ENCODE results near the gene SIRT2. TPM values are rescaled to one million over a fixed set of nuclear protein-coding genes. Genes with fewer than 3 reads are reported as not detected.

Gene SIRT2
- total and polyA plus RNA-seq, 2 of the 8 experiments (the other 6 are each of a cell fraction or from before 2014, with no cell fraction given): 6.5 to 10.0 TPM

DNA sequence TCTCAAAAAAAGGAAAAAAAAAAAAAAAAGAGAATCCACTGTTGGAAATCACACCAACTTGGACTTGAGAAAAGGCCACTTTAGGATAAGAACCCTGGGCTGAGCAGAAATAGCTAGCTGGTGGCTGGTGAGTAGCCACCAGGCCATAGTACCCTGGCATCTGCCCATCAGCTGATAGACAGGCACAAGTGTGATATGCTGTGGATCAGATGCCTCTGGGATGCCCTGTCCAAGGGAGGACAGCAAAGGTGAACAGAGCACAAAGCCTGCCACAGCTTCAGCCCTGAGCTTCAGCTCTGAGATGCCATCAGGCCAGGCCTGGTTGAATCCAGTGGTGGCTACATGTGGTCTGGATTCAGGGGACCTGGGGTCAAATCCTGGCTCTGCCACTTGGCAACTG is 8.7 kb downstream of the SIRT2 start:
- no peak overlapping the region for H4K91ac ChIP-seq (replicated peaks; ENCODE audit: insufficient read length, low read length)
- no peak for DNase-seq (ENCODE audit: low read depth in 1 of 2, low spot score in 2 of 2)
- H3K56ac ChIP-seq (replicated peaks; ENCODE audit: insufficient read length, low read depth, low read length): no peak overlapping the region
- no peak for FAIRE-seq
- H3K4me2 ChIP-seq (ENCODE audit: insufficient read depth in 1 of 2, low read depth in 2 of 2, low read length in 2 of 2): no peak overlapping the region
- 0 out of 7 replicates have a peak overlapping the region, but pooled peaks of 1 of the 4 experiments have one; percentile 24 for H3K9ac ChIP-seq (replicated peaks in 1 of 4; ENCODE audit: extremely low read depth in 1 of 4, low read depth in 3 of 4, low read length in 3 of 4)
- H3K4ac ChIP-seq (replicated peaks; ENCODE audit: insufficient read length, low read depth, low read length): no peak overlapping the region
- no peak overlapping the region for H2BK5ac ChIP-seq (ENCODE audit: low read depth, low read length)
- H2BK20ac ChIP-seq (ENCODE audit: low read length): no peak overlapping the region
- no peak overlapping the region for H4K8ac ChIP-seq (ENCODE audit: extremely low read depth, insufficient read depth, low read length)
- no peak overlapping the region for H2BK120ac ChIP-seq (replicated peaks; ENCODE audit: low read depth, low read length)
- no peaks in the 10 kb centered on the region for H3K36me3 ChIP-seq (ENCODE audit: control insufficient read depth in 2 of 4, insufficient read depth in 4 of 4, low read length in 3 of 4)
- no peak overlapping the region for H2AK5ac ChIP-seq (ENCODE audit: low read depth, low read length)
- no peaks in the 10 kb centered on the region for H3K27me3 ChIP-seq (replicated peaks in 1 of 4; ENCODE audit: control insufficient read depth in 3 of 4, extremely low read depth in 1 of 4, insufficient read depth in 3 of 4, low read length in 3 of 4)
- no peak overlapping the region for H2BK12ac ChIP-seq (ENCODE audit: low read depth, low read length)
- H4K5ac ChIP-seq (ENCODE audit: insufficient read length, low read depth, low read length): no peak overlapping the region
- H3K79me1 ChIP-seq (ENCODE audit: low read depth, low read length): no peaks in the 10 kb centered on the region
- H3K4me1 ChIP-seq (replicated peaks in 1 of 4; ENCODE audit: control insufficient read depth in 3 of 4, insufficient read depth in 4 of 4, low read length in 3 of 4): no peaks in the 10 kb centered on the region
- POLR2A ChIA-PET (ENCODE audit: partially characterized antibody): interaction anchor here (0.6 kb wide), 1 partner anchor 32 kb away, joined by 3 read pairs; no protein-coding TSS in a partner anchor
- H3K18ac ChIP-seq (ENCODE audit: extremely low read depth, low read length): no peak overlapping the region
- no peaks in the 10 kb centered on the region for H3K9me3 ChIP-seq (ENCODE audit: insufficient read depth in 2 of 2, low read depth in 1 of 2, low read length in 1 of 2)
- H3K23me2 ChIP-seq (ENCODE audit: low read depth, low read length): no peaks in the 10 kb centered on the region
- no peak overlapping the region for H3K4me3 ChIP-seq (ENCODE audit: extremely low read depth in 1 of 4, insufficient read depth in 2 of 4, low read depth in 3 of 4, low read length in 4 of 4)
- no peak overlapping the region for H2AFZ ChIP-seq (ENCODE audit: low read length)
- H3K27ac ChIP-seq (ENCODE audit: low read depth, low read length): no peak overlapping the region
- peaks cover 0 to 2% of the 10 kb centered on the region in 2 experiments for H4K20me1 ChIP-seq (replicated peaks in 1 of 2; ENCODE audit: control insufficient read depth in 1 of 2, insufficient read depth in 2 of 2, low read length in 2 of 2)
- CTCF ChIA-PET (ENCODE audit: partially characterized antibody): interaction anchor here (5.9 kb wide), 1 partner anchor 14 kb away, joined by 97 read pairs; the partner anchor contains the start of gene RINL
- H3K14ac ChIP-seq (ENCODE audit: insufficient read length): no peak overlapping the region
- no peaks in the 10 kb centered on the region for H3K79me2 ChIP-seq (ENCODE audit: control insufficient read depth in 1 of 2, insufficient read depth in 2 of 2, low read length in 2 of 2)
- TF ChIP-seq RBBP5 (IDR thresholded peaks at IDR 0.05; ENCODE audit: borderline replicate concordance, low read depth, low read length) (no peak), SP2 (IDR thresholded peaks at IDR 0.05; ENCODE audit: low read length) (no peak), BCL11A (IDR thresholded peaks at IDR 0.05; ENCODE audit: low read depth in 2 of 2, low read length in 2 of 2) (no peak)
- no peak overlapping the region for H2BK15ac ChIP-seq (ENCODE audit: low read length)
- no peak overlapping the region for H3K23ac ChIP-seq (ENCODE audit: insufficient read length)

All from H1 (cell line).